ENCODE results near the gene ZNF385C.

DNA sequence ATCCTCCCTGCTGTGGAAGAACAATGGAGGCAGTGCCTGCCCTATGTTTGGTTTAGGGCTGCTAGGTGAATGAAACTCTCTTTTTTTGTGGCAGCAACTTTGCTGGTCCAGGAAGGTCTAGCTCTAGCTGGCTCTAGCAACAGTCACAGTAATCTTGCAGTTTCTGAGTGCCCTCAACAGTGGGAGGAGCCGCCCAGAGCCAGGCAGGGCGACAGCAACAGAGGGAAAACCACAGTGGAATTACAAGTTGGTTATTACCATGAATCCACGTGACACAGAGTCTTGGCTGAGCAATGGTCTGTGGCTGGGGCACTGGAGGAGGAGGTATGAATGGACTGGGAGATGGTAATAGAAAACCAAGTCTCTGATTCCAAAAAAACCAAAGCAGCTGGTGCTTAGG is 34.7 kb upstream of the ZNF385C start:
- TF ChIP-seq, protein P1, sequence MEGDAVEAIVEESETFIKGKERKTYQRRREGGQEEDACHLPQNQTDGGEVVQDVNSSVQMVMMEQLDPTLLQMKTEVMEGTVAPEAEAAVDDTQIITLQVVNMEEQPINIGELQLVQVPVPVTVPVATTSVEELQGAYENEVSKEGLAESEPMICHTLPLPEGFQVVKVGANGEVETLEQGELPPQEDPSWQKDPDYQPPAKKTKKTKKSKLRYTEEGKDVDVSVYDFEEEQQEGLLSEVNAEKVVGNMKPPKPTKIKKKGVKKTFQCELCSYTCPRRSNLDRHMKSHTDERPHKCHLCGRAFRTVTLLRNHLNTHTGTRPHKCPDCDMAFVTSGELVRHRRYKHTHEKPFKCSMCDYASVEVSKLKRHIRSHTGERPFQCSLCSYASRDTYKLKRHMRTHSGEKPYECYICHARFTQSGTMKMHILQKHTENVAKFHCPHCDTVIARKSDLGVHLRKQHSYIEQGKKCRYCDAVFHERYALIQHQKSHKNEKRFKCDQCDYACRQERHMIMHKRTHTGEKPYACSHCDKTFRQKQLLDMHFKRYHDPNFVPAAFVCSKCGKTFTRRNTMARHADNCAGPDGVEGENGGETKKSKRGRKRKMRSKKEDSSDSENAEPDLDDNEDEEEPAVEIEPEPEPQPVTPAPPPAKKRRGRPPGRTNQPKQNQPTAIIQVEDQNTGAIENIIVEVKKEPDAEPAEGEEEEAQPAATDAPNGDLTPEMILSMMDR (IDR thresholded peaks at IDR 0.05), result no peak
- TF ChIP-seq POLR2A (IDR thresholded peaks at IDR 0.05), result no peak

All from testis (tissue), 2 donors.